Gastrocnemius medialis (tissue), 4 donors: Measurements from ENCODE around the gene RIMBP2.

Experiments
- CTCF ChIP-seq, 5 experiments: fragments of 450-650 bp in 3 of 5; fragments of 200-600 bp in 2 of 5; sonication (generic) in 2 of 5; IDR thresholded peaks in 4 of 5; conservative IDR thresholded peaks in 1 of 5; 1 replicate in 4 of 5; 2 replicates in 1 of 5; pipeline ENCODE4 v1.5.1; 2016 to 2019; ENCODE audit warnings: antibody characterized with exemption in 5 of 5, mild to moderate bottlenecking in 3 of 5, moderate library complexity in 3 of 5
- POLR2A ChIP-seq, 2 donors: fragments of 450-650 bp; IDR thresholded peaks; one replicate each; pipeline ENCODE4 v1.6.1; 2017; ENCODE audit warnings: antibody characterized with exemption in 2 of 2, mild to moderate bottlenecking in 2 of 2, moderate library complexity in 2 of 2

GRCh38 chr12:130419116-130419515, 297.0 kb downstream of the RIMBP2 start:
- TF ChIP-seq CTCF (IDR thresholded peaks at IDR 0.05 in 4 of 5, conservative IDR thresholded peaks at IDR 0.05 in 1 of 5) (no peak), POLR2A (IDR thresholded peaks at IDR 0.05) (no peak)
